HG02763 (cell line): ENCODE measurements around the gene FAM90A26.
"Not testable (repeated sequence)": the region's sequence is repeated elsewhere in the genome, so short reads cannot be mapped to it uniquely, and the experiment has no call there.

Experiments used
- ATAC-seq: cut with Tn5 transposase; IDR thresholded peaks from one replicate; pipeline ENCODE4 v1.9.1; 2021; ENCODE audit warnings: mild to moderate bottlenecking, moderate library complexity; ENCODE audit not compliant: unreplicated experiment

The FAM90A26 gene

GRCh38 chr4:9158392-9158791 is 11.8 kb upstream of the FAM90A26 start:
- not testable (repeated sequence) for ATAC-seq

DNA sequence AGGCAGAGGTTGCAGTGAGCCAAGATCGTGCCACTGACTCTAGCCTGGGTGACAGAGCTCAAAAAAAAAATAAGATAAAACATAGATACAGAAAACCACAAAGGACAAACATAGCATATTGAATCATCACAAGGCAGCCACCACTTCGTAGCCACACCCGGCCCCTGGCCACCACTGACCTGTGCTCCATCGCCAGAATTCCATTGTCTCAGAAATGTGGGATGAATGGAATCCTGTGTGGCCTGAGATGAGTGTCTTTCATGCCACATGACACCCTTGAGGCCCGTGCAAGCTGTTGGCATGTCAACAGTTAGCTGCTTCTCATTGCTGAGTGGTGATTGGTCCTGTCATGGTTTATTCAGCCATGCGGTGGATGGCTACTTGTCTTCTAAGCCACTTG is 10.2 kb upstream of the FAM90A26 start:
- ATAC-seq = not testable (repeated sequence)

DNA sequence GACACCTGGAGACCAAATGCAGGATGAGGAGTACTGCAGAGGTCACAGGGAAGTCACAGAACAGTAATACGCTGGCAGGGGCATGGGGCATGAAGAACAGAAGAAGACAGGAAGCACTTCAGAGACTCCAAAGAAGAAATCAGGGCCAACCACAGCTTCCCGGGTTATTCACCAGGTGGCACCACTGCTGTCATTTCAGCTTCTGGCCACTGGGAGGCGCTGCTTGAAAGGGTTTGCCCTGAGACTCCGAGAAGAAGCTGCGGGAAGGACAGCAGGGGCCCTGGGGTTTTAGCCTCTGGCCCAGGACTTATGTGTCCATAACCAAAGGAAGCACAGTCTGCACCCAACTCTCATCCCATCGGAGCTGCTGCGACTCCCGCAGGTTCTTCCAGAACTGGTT is 4.2 kb upstream of the FAM90A26 start:
- ATAC-seq = not testable (repeated sequence)

- not testable (repeated sequence) for ATAC-seq
These were observed 40.1 kb downstream of the FAM90A26 start, which contains the start of gene USP17L10 for GRCh38 chr4:9210357-9210756. TSS of gene USP17L10 (plus strand) at chr4:9210657. CDS start at chr4:9210657, 0 bp downstream.

DNA sequence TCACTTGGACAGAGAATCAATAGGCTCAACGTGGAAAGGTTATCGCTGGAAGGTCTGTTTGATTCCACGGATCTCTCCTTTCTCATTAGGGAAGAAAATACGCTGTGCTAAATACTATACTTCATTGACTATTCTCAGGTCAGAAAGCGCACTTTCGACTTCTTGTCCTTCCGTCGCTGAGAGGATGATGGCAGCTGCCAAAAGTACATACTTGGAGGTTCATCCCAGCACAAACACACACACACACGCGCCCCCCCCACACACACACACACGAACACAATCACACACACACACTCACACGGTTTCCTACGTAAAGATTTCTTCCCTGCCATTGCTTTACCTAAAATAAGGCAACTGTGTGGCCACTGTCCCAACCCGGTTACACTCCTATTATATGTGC is 44.5 kb downstream of the FAM90A26 start:
- ATAC-seq = not testable (repeated sequence)

DNA sequence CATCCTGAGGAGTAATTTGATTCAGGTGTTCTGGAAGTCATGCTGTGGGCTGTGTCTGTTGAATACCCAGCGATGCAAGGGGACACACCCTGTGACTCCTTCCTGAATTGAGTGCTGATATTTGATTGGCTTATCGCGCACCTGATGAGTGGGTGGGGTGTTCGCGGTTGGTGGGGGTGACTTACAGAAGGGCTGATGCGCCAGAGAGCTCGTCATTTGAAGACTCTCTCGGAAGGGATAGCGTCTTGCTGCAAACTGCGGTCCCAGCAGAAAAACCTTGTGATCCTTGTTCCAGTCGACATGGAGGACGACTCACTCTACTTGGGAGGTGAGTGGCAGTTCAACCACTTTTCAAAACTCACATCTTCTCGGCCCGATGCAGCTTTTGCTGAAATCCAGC is 44.9 kb downstream of the FAM90A26 start, which contains the start of gene USP17L11:
TSS of gene USP17L11 (plus strand) at position 301 of the 400 bp plus-strand sequence. CDS start at position 301, 0 bp downstream.
- not testable (repeated sequence) for ATAC-seq

DNA sequence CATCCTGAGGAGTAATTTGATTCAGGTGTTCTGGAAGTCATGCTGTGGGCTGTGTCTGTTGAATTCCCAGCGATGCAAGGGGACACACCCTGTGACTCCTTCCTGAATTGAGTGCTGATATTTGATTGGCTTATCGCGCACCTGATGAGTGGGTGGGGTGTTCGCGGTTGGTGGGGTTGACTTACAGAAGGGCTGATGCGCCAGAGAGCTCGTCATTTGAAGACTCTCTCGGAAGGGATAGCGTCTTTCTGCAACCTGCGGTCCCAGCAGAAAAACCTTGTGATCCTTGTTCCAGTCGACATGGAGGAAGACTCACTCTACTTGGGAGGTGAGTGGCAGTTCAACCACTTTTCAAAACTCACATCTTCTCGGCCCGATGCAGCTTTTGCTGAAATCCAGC is 49.6 kb downstream of the FAM90A26 start, which contains the start of gene USP17L12:
TSS of gene USP17L12 (plus strand) at position 301 of the 400 bp plus-strand sequence. CDS start at position 301, 0 bp downstream.
- not testable (repeated sequence) for ATAC-seq

GRCh38 chr4:9224596-9224995 is 54.4 kb downstream of the FAM90A26 start, which contains the start of gene USP17L13:
TSS of gene USP17L13 (plus strand) at chr4:9224896. CDS start at chr4:9224896, 0 bp downstream.
- ATAC-seq = not testable (repeated sequence)
